ENCODE data around the gene ANKRD31.

The ANKRD31 gene, protein sequence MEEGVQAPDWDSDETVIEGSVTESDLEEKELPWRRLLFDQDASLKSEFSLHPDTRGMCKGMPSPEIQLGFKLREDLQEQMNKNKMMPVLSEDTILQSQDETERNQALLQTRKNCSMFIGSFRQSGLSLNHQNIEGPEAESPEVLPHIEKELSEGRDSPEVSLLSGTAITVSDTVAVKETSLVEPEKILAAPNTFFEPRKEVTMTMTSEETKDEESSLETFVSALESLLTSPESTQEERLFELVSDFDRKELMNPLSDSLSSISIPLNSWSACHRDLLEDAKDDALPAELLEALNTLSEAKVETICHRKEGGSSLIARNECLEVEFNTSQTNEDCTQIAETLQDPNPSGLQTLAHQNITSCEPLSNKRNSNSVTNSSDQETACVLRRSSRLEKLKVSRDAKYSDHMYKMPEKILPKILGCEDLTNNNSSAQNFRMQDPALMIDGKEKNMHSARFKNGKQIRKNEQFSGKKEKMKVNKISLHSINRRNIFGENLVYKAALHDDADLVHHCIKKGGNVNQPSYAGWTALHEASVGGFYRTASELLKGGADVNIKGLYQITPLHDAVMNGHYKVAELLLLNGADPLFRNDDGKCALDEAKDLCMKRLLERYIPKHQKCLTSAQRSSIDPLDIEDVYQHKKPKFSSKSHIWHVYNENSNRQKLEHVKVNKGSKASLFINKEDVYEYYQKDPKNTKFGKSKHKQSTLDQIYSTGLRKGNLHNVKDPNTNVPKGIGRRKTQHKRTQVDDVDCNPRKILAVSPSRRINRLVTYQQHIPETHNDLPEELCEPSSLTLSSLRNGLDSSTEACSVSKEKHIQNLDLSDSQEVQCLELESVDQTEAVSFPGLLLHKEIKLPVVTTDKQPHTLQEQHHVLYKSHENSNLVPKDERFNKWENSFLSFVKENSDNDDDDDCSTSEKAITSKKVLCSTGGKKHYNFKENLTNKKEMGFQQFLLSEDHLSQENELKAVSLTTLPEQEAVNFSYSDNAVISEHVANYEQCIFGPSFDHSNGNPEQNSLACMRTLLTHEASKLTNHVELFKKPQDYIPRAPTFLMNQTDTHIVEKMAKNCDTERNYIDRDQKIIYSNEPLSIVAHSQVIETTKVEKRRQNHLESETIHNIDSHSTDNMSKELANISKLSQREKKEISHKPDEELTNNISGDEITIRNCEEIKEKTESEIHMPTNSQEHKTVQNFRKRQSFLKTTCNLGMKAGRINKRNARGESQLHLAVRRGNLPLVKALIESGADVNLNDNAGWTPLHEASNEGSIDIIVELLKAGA (N-terminal part only)

DNA sequence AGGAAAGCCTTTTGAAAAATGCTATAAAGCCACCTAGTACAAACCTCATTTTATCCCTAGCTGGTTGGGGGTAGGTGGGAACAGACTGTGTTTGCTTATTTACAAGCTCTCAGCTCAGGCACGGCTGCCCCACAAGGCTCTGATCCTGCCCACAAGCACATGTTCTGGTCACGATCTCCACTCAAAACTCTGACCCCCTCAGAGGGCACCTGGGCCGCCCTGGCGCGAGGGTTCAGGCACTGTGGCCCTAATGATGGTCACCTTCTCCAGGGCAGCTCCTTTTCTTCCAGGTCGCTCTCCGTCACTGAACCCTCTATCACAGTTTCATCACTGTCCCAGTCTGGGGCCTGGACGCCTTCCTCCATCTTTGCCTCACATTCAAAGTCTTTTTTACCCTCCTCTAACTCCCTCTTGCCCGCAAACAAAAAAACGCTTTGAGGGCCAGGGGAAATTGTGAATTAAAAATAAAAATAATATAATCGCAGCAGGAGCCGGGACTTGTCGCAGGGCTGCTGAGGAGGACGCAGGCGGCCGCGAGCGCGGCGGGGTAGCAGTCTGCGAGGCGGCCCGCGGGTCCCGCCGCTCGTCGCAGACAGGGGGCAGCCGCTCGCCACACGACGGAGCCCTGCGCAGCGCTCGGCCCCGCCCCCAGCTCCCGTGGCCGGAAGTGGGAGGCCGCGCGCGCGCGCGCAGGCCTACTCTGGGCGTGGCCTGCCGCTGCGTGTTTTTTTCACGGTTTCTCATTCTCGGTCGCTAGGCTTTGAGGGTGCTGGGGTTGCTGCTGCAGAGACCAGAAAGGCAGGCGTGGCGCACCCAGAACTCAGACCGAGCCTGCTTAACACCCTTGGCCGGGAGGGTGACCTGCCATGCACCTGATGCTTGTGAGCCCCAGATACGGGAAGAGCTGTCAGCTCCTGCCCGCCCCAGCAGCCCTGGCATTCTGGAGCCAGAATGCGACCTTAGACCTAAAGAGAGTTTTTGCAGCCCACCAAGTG lies at the start of gene ANKRD31:
ANKRD31 (minus strand) TSS at position 557 of the 995 bp plus-strand sequence; CDS start at position 365, 192 bp downstream.
- Histone ChIP-seq H3K27me3 (ENCODE audit: insufficient read depth, low read length, poor library complexity, severe bottlenecking) (no peaks in the 10 kb centered on the region), H3K4me1 (ENCODE audit: insufficient read depth, low read length, poor library complexity, severe bottlenecking) (peaks cover 19% of the 10 kb centered on the region), H3K4me3 (ENCODE audit: low read length, poor library complexity, severe bottlenecking) (peak within 1 kb of the TSS; percentile 79), H4K20me1 (ENCODE audit: insufficient read depth, low read length, poor library complexity, severe bottlenecking) (no peaks in the 10 kb centered on the region), H3K9me3 (ENCODE audit: insufficient read depth, low read depth, low read length) (no peaks in the 10 kb centered on the region), H3K36me3 (ENCODE audit: insufficient read depth, low read length) (no peaks in the 10 kb centered on the region), H3K9me2 (replicated peaks; ENCODE audit: low read depth, low read length) (no peaks in the 10 kb centered on the region), H2AFZ (ENCODE audit: low read length) (peak within 1 kb of the TSS; percentile 84), H3F3A (ENCODE audit: low read depth) (no peaks in the 10 kb centered on the region), H3K4me2 (ENCODE audit: low read depth, low read length, poor library complexity, severe bottlenecking) (peak within 1 kb of the TSS; percentile 76), H3K79me2 (ENCODE audit: insufficient read depth, low read length) (no peaks in the 10 kb centered on the region), H3K9ac (ENCODE audit: low read depth, low read length, poor library complexity, severe bottlenecking) (peak within 1 kb of the TSS; percentile 83)
- TF ChIP-seq EZH2phosphoT487 (IDR thresholded peaks at IDR 0.05; ENCODE audit: borderline replicate concordance) (no peak), CTCF (conservative IDR thresholded peaks at IDR 0.05; ENCODE audit: low read length) (peak; percentile 59)

GRCh38 chr5:75286211-75286773 lies 49.6 kb upstream of the ANKRD31 start:
- H3K4me3 ChIP-seq (ENCODE audit: low read length, poor library complexity, severe bottlenecking), result no peak overlapping the region
- H3F3A ChIP-seq (ENCODE audit: low read depth), result no peaks in the 10 kb centered on the region
- H3K27me3 ChIP-seq (ENCODE audit: insufficient read depth, low read length, poor library complexity, severe bottlenecking), result no peaks in the 10 kb centered on the region
- no peaks in the 10 kb centered on the region for H4K20me1 ChIP-seq (ENCODE audit: insufficient read depth, low read length, poor library complexity, severe bottlenecking)
- H3K36me3 ChIP-seq (ENCODE audit: insufficient read depth, low read length), result no peaks in the 10 kb centered on the region
- no peaks in the 10 kb centered on the region for H3K9me3 ChIP-seq (ENCODE audit: insufficient read depth, low read depth, low read length)
- no peaks in the 10 kb centered on the region for H3K79me2 ChIP-seq (ENCODE audit: insufficient read depth, low read length)
- TF ChIP-seq CTCF (conservative IDR thresholded peaks at IDR 0.05; ENCODE audit: low read length) (no peak), EZH2phosphoT487 (IDR thresholded peaks at IDR 0.05; ENCODE audit: borderline replicate concordance) (no peak)
- H2AFZ ChIP-seq (ENCODE audit: low read length), result no peak overlapping the region
- no peaks in the 10 kb centered on the region for H3K4me1 ChIP-seq (ENCODE audit: insufficient read depth, low read length, poor library complexity, severe bottlenecking)
- no peaks in the 10 kb centered on the region for H3K9me2 ChIP-seq (replicated peaks; ENCODE audit: low read depth, low read length)
- H3K4me2 ChIP-seq (ENCODE audit: low read depth, low read length, poor library complexity, severe bottlenecking), result no peak overlapping the region
- no peak overlapping the region for H3K9ac ChIP-seq (ENCODE audit: low read depth, low read length, poor library complexity, severe bottlenecking)
